Midbrain (tissue), 1 donor: ENCODE results near the gene PRTN3.
"Not testable (repeated sequence)": the region's sequence is repeated elsewhere in the genome, so short reads cannot be mapped to it uniquely, and the experiment has no call there.

ENCODE experiments used
- DNase-seq: peaks from one replicate; lab custom pipeline; 2025; lab: John Stamatoyannopoulos, UW

PRTN3 gene

DNA sequence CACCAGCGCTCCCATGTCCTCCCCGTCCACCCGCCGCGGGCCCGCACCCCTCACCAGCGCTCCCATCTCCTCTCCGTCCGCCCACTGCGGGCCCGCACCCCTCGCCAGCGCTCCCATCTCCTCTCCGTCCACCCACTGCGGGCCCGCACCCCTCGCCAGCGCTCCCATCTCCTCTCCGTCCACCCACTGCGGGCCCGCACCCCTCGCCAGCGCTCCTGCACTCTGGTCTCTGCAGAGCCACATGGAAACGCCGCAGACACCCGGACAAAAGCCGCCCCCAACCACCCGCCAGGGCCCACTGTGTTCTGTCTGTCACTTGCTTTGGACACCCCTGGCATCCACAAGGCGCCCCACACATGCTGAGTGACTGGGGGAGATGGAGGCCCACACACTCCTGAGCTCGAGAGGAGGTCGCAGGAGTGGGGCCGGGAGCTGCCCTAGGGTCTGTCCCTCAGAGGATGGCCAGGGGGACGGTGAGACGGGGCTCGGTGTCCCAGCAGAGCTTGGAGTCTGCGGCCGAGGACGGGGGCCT is 26.0 kb downstream of the PRTN3 start:
- DNase-seq = no peak

- DNase-seq = no peak
Observed at GRCh38 chr19:867301-867793, 26.5 kb downstream of the PRTN3 start.

- no peak for DNase-seq
Observed at GRCh38 chr19:867855-868457, 27.2 kb downstream of the PRTN3 start.

GRCh38 chr19:868458-869244 is 27.9 kb downstream of the PRTN3 start:
- no peak for DNase-seq

- no peak for DNase-seq
Observed at GRCh38 chr19:869245-870177, 28.7 kb downstream of the PRTN3 start.

GRCh38 chr19:870314-870713 is 29.5 kb downstream of the PRTN3 start:
- DNase-seq = no peak

- DNase-seq = no peak
Observed at GRCh38 chr19:870963-871401, 30.2 kb downstream of the PRTN3 start.

DNA sequence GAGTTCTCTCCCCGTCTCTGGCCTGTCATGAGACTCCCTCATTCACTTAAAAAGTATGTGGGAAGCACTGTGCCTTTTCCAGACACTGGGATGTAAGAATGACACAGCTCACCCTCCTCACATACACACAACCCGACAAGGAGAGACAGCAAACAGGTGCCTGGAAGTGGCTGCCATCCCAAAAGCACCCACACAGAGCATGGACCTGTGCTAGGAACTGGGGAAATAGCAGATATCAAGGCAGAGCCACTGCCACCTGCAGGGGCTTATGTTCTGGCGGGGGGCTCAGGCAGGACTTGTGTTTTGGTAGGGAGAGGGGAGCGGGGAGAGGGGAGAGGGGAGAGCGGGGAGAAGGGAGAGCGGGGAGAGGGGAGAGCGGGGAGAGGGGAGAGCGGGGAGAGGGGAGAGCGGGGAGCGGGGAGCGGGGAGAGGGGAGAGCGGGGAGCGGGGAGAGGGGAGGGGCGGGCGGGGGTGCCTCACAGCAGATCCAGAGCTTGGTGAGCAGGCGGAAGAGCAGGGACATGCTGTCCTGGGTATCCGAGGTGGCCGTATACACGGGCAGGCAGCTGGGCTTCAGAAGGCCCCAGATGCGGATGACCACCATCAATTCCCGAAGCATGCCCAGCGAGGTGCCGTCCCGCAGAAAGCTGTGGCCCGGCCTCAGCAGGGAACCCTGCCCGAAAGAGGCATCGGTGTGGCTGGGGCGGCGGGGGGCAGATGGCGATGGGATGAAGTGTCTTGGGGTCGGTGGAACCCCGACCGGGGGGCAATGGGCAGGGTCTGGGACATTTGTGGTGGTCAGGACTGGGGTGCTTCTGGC is 30.9 kb downstream of the PRTN3 start:
- DNase-seq = no peak

DNA sequence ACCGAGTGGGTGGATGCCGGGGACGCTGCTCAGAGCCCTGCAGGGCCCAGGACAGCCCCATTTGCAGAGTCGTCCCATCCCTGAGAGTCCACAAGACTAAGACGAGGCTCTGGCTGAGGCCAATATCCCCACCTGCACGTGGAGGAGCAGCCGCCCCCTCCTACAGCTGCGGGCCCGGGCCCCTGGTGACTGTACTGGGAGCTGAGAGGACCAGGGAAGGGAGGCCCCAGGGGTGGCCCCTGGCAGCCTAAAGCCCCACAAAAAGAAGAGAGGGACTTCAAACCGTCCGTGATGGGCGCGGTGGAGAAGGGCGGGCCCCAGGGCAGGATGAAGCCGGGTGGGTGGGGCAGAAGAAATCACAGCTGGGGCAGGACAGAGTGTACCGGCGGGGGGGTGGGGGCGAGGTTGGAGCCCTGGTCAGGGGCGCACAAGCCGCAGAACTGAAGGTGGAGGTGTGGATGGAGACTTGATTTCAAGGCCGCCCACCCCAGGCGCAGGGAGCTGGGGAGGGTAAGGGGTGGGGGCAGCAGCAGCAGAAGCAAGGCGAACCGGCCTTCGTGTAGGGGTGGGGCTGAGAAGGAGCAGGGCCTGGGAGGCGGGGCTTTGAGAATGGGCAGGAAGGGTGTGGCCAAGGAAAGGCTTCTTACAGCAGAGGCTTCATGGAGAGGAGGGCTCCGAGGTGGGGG is 31.6 kb downstream of the PRTN3 start:
- no peak for DNase-seq

DNA sequence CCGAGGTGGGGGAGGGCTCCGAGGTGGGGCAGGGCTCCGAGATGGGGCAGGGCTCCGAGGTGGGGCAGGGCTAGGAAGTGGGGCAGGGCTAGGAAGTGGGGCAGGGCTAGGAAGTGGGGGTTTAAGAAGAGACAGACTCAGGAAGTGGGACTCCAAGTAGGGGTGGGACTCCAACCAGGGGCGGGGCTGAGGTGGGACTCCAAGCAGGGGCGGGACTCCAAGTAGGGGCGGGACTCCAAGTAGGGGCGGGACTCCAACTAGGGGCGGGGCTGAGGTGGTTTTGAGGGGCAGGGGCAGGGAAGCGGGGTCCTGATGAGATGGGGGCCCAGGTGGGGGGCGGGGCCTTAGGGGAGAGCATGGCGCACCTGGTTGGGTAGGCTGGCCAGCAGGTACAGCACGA is 32.3 kb downstream of the PRTN3 start:
- DNase-seq = no peak

- no peak for DNase-seq
Observed at GRCh38 chr19:873561-874041, 32.8 kb downstream of the PRTN3 start.

GRCh38 chr19:875265-875879 is 34.6 kb downstream of the PRTN3 start:
- no peak for DNase-seq

GRCh38 chr19:876089-876488 is 35.3 kb downstream of the PRTN3 start:
- DNase-seq = no peak

GRCh38 chr19:876780-877314 is 36.0 kb downstream of the PRTN3 start:
- DNase-seq = no peak

DNA sequence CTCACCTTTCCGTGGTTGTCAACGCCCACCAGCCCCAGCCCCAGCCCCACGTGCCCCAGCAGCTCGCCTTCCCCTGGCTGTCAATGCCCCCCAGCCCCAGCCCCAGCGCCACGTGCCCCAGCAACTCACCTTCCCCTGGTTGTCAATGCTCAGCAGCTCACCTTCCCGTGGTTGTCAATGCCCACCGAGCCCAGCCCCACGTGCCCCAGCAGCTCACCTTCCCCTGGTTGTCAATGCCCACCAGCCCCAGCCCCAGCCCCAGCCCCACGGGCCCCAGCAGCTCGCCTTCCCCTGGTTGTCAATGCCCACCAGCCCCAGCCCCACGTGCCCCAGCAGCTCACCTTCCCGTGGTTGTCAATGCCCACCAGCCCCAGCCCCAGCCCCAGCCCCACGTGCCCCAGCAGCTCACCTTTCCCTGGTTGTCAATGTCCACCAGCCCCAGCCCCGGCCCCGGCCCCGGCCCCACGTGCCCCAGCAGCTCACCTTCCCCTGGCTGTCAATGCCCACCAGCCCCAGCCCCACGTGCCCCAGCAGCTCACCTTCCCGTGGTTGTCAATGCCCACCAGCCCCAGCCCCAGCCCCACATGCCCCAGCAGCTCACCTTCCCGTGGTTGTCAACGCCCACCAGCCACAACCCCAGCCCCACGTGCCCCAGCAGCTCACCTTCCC is 37.3 kb downstream of the PRTN3 start:
- not testable (repeated sequence) for DNase-seq

- DNase-seq = not testable (repeated sequence)
Observed at GRCh38 chr19:878751-879561, 38.2 kb downstream of the PRTN3 start.

GRCh38 chr19:879711-880438 is 39.1 kb downstream of the PRTN3 start:
- DNase-seq = no peak
